H1 (cell line): ENCODE results near the gene NID2. TPM values are rescaled to one million over a fixed set of nuclear protein-coding genes. Genes with fewer than 3 reads are reported as not detected.

Source experiments
- CTCF ChIA-PET: fragments of 300-600 bp; sonication (Branson Sonifier 250); formaldehyde crosslinking; loops from one replicate; lab custom pipeline; 2021; ENCODE audit not compliant: partially characterized antibody; lab: Charles Lee
- POLR2A ChIA-PET: fragments of 300-600 bp; sonication (Branson Sonifier 250); formaldehyde crosslinking; loops from one replicate; lab custom pipeline; 2021; ENCODE audit warnings: inconsistent platforms; ENCODE audit not compliant: partially characterized antibody; lab: Charles Lee
- DNase-seq, 2 experiments: peaks; one replicate each; pipeline versions ENCODE4 v3.0.0 to v3.0.0-alpha.2; 2010 to 2022; ENCODE audit warnings: low spot score in 2 of 2, low read depth in 1 of 2, mixed read lengths in 1 of 2
- FAIRE-seq: peaks from 2 replicates; lab custom pipeline; 2011; peaks lifted over from hg19 to GRCh38; lab: Jason Lieb, UNC
- H2AFZ ChIP-seq: 2 replicates; pipeline ENCODE4 v1.8.1; 2012; ENCODE audit warnings: low read length, inconsistent platforms
- H2AK5ac ChIP-seq: 2 replicates; pipeline ENCODE4 v1.6.1; 2013; ENCODE audit warnings: low read depth, low read length
- H2BK120ac ChIP-seq: replicated peaks from 2 replicates; pipeline ENCODE3; 2013; ENCODE audit warnings: low read depth, low read length, inconsistent platforms
- H2BK12ac ChIP-seq: 2 replicates; pipeline ENCODE4 v1.6.1; 2013; ENCODE audit warnings: low read depth, low read length
- H2BK15ac ChIP-seq: 2 replicates; pipeline ENCODE4 v1.6.1; 2013; ENCODE audit warnings: low read length
- H2BK20ac ChIP-seq: 2 replicates; pipeline ENCODE4 v1.6.1; 2013; ENCODE audit warnings: low read length
- H2BK5ac ChIP-seq: 2 replicates; pipeline ENCODE4 v1.6.1; 2013; ENCODE audit warnings: low read depth, low read length
- H3K14ac ChIP-seq: 2 replicates; pipeline ENCODE4 v1.6.1; 2013; ENCODE audit warnings: inconsistent platforms; ENCODE audit not compliant: insufficient read length
- H3K18ac ChIP-seq: 2 replicates; pipeline ENCODE4 v1.6.1; 2013; ENCODE audit warnings: low read length; ENCODE audit errors: extremely low read depth
- H3K23ac ChIP-seq: 2 replicates; pipeline ENCODE4 v1.6.1; 2013; ENCODE audit warnings: inconsistent platforms; ENCODE audit not compliant: insufficient read length
- H3K23me2 ChIP-seq: 2 replicates; pipeline ENCODE4 v1.6.1; 2013; ENCODE audit warnings: low read depth, low read length
- H3K27ac ChIP-seq: 2 replicates; pipeline ENCODE4 v1.6.1; 2011; ENCODE audit warnings: low read depth, low read length, inconsistent platforms
- H3K27me3 ChIP-seq, 4 experiments: replicated peaks in 1 of 4; 1 replicate in 1 of 4; 2 replicates in 3 of 4; pipeline versions ENCODE4 v1.6.1 to v1.8.1; 2011 to 2013; ENCODE audit warnings: low read length in 3 of 4, mild to moderate bottlenecking in 3 of 4, inconsistent platforms in 2 of 4, mixed read lengths in 2 of 4, moderate library complexity in 1 of 4; ENCODE audit not compliant: control insufficient read depth in 3 of 4, insufficient read depth in 3 of 4; ENCODE audit errors: extremely low read depth in 1 of 4
- H3K36me3 ChIP-seq, 4 experiments: 2 replicates each; pipeline versions ENCODE4 v1.6.1 to v1.8.1; 2011 to 2013; ENCODE audit warnings: mild to moderate bottlenecking in 4 of 4, low read length in 3 of 4, moderate library complexity in 2 of 4, control low read depth in 1 of 4, inconsistent platforms in 1 of 4; ENCODE audit not compliant: insufficient read depth in 4 of 4, control insufficient read depth in 2 of 4
- H3K4ac ChIP-seq: replicated peaks from 2 replicates; pipeline ENCODE3; 2013; ENCODE audit warnings: low read length, low read depth, mixed read lengths, inconsistent platforms; ENCODE audit not compliant: insufficient read length
- H3K4me1 ChIP-seq, 4 experiments: replicated peaks in 1 of 4; 1 replicate in 1 of 4; 2 replicates in 3 of 4; pipeline versions ENCODE4 v1.6.1 to v1.8.1; 2011 to 2013; ENCODE audit warnings: low read length in 3 of 4, inconsistent platforms in 2 of 4, mixed read lengths in 1 of 4; ENCODE audit not compliant: insufficient read depth in 4 of 4, control insufficient read depth in 3 of 4
- H3K4me2 ChIP-seq, 2 experiments: 2 replicates each; pipeline versions ENCODE4 v1.6.1 to v1.8.1; 2011 to 2013; ENCODE audit warnings: low read depth in 2 of 2, low read length in 2 of 2, control low read depth in 1 of 2, inconsistent platforms in 1 of 2, mild to moderate bottlenecking in 1 of 2; ENCODE audit not compliant: insufficient read depth in 1 of 2
- H3K4me3 ChIP-seq, 4 experiments: fragments of 200-600, 300-600 bp in 1 of 4; sonication (generic), shearing (Covaris generic), sonication (Bioruptor Twin) in 1 of 4; 2 replicates each; pipeline versions ENCODE4 v1.5.1 to v1.8.1; 2011 to 2016; ENCODE audit warnings: low read length in 4 of 4, low read depth in 3 of 4, control low read depth in 2 of 4, inconsistent platforms in 2 of 4, mild to moderate bottlenecking in 2 of 4, mixed read lengths in 1 of 4, moderate library complexity in 1 of 4; ENCODE audit not compliant: insufficient read depth in 2 of 4; ENCODE audit errors: extremely low read depth in 1 of 4
- H3K56ac ChIP-seq: replicated peaks from 2 replicates; pipeline ENCODE3; 2013; ENCODE audit warnings: low read depth, mild to moderate bottlenecking, mixed read lengths, low read length, inconsistent platforms; ENCODE audit not compliant: insufficient read length
- H3K79me1 ChIP-seq: 2 replicates; pipeline ENCODE4 v1.6.1; 2013; ENCODE audit warnings: low read depth, low read length, control low read depth
- H3K79me2 ChIP-seq, 2 experiments: 2 replicates each; pipeline versions ENCODE4 v1.6.1 to v1.8.1; 2012 to 2013; ENCODE audit warnings: low read length in 2 of 2, mild to moderate bottlenecking in 2 of 2, inconsistent platforms in 1 of 2; ENCODE audit not compliant: insufficient read depth in 2 of 2, control insufficient read depth in 1 of 2
- H3K9ac ChIP-seq, 4 experiments: replicated peaks in 1 of 4; 1 replicate in 1 of 4; 2 replicates in 3 of 4; pipeline versions ENCODE4 v1.6.1 to v1.8.1; 2011 to 2013; ENCODE audit warnings: low read depth in 3 of 4, low read length in 3 of 4, control low read depth in 2 of 4, mild to moderate bottlenecking in 2 of 4, moderate library complexity in 2 of 4, inconsistent platforms in 1 of 4; ENCODE audit errors: extremely low read depth in 1 of 4
- H3K9me3 ChIP-seq, 2 experiments: 2 replicates each; pipeline versions ENCODE4 v1.6.1 to v1.8.1; 2012 to 2013; ENCODE audit warnings: mild to moderate bottlenecking in 2 of 2, moderate library complexity in 2 of 2, control low read depth in 1 of 2, inconsistent platforms in 1 of 2, low read depth in 1 of 2, low read length in 1 of 2, mixed read lengths in 1 of 2; ENCODE audit not compliant: insufficient read depth in 2 of 2
- H4K20me1 ChIP-seq, 2 experiments: replicated peaks in 1 of 2; 2 replicates each; pipeline versions ENCODE3 to v1.8.1; 2011 to 2013; ENCODE audit warnings: inconsistent platforms in 2 of 2, low read length in 2 of 2, mild to moderate bottlenecking in 1 of 2; ENCODE audit not compliant: insufficient read depth in 2 of 2, control insufficient read depth in 1 of 2
- H4K5ac ChIP-seq: 2 replicates; pipeline ENCODE4 v1.6.1; 2013; ENCODE audit warnings: low read length, low read depth, mixed read lengths, inconsistent platforms; ENCODE audit not compliant: insufficient read length
- H4K8ac ChIP-seq: 2 replicates; pipeline ENCODE4 v1.8.0; 2013; ENCODE audit warnings: mild to moderate bottlenecking, moderate library complexity, low read length, inconsistent platforms; ENCODE audit not compliant: insufficient read depth; ENCODE audit errors: extremely low read depth
- H4K91ac ChIP-seq: replicated peaks from 2 replicates; pipeline ENCODE3; 2013; ENCODE audit warnings: low read length, mixed read lengths, inconsistent platforms; ENCODE audit not compliant: insufficient read length
- CHD1 ChIP-seq: IDR thresholded peaks from 2 replicates; pipeline ENCODE4 v1.6.1; 2012; ENCODE audit warnings: low read depth, low read length, improper control_type of control experiment
- CTBP2 ChIP-seq: IDR thresholded peaks from 2 replicates; pipeline ENCODE4 v1.7.0; 2011; ENCODE audit warnings: borderline replicate concordance, mild to moderate bottlenecking, moderate library complexity, mixed read lengths, low read length; ENCODE audit not compliant: insufficient read depth, insufficient read length
- EGR1 ChIP-seq: IDR thresholded peaks from 2 replicates; pipeline ENCODE4 v1.6.1; 2011; ENCODE audit warnings: low read depth, low read length, borderline replicate concordance
- FOSL1 ChIP-seq: IDR thresholded peaks from 2 replicates; pipeline ENCODE4 v1.6.1; 2011; ENCODE audit warnings: mild to moderate bottlenecking, low read depth, low read length, moderate library complexity; ENCODE audit not compliant: insufficient read depth
- GABPA ChIP-seq: IDR thresholded peaks from 2 replicates; pipeline ENCODE4 v1.6.1; 2011; ENCODE audit warnings: mild to moderate bottlenecking, low read length, moderate library complexity, borderline replicate concordance; ENCODE audit not compliant: insufficient read depth
- JUN ChIP-seq: IDR thresholded peaks from 2 replicates; pipeline ENCODE4 v1.6.1; 2011; ENCODE audit warnings: low read depth, mild to moderate bottlenecking, improper control_type of control experiment, low read length
- NRF1 ChIP-seq: IDR thresholded peaks from 2 replicates; pipeline ENCODE4 v1.6.1; 2011; ENCODE audit warnings: mild to moderate bottlenecking, low read depth, low read length, improper control_type of control experiment
- PHF8 ChIP-seq: fragments of 200-600 bp; sonication (generic); conservative IDR thresholded peaks from 2 replicates; pipeline ENCODE4 v1.7.1; 2012; ENCODE audit warnings: low read depth, mild to moderate bottlenecking, inconsistent platforms, low read length, moderate library complexity
- POLR2A ChIP-seq, 2 experiments: IDR thresholded peaks; 1 replicate in 1 of 2; 2 replicates in 1 of 2; pipeline ENCODE4 v1.6.1; 2011; ENCODE audit warnings: low read depth in 2 of 2, low read length in 2 of 2, mild to moderate bottlenecking in 2 of 2; ENCODE audit errors: control extremely low read depth in 1 of 2
- SIX5 ChIP-seq: IDR thresholded peaks from 2 replicates; pipeline ENCODE4 v1.6.1; 2011; ENCODE audit warnings: mild to moderate bottlenecking, low read depth, low read length
- USF2 ChIP-seq: IDR thresholded peaks from 2 replicates; pipeline ENCODE4 v1.6.1; 2011; ENCODE audit warnings: low read length, improper control_type of control experiment
- WGBS, 2 experiments: shearing (Covaris generic) in 1 of 2; methylation state at CpG; one replicate each; pipeline versions ENCODE4 v1.1.6 to v1.1.7; 2013 to 2015; ENCODE audit warnings: low lambda C conversion rate in 2 of 2, mixed read lengths in 2 of 2, inconsistent platforms in 1 of 2, low coverage in 1 of 2, missing lambda C conversion rate in 1 of 2; ENCODE audit not compliant: insufficient replicate concordance in 2 of 2, insufficient coverage in 1 of 2, insufficient read length in 1 of 2; ENCODE audit errors: extremely low coverage in 1 of 2, missing lambda C conversion rate in 1 of 2; 5-methylcytosine and 5-hydroxymethylcytosine counted together
- polyA plus RNA-seq, 7 experiments: library from polyadenylated mRNA; depleted of rRNA in 3 of 7; stranded (reverse) in 5 of 7; unstranded in 2 of 7; fragments of >200 nt in 5 of 7; fragments of 200-250 nt in 2 of 7; gene quantifications; 1 replicate in 5 of 7; 2 replicates in 1 of 7; 4 replicates in 1 of 7; pipeline versions ENCODE4 v1.2.1 to v1.2.3, GENCODE V29; 2011 to 2013; ENCODE audit warnings: missing spikeins in 2 of 7, mixed read lengths in 2 of 7
- total RNA-seq: library from RNA; stranded (reverse); fragmentation: NEBNext Ultra II Directional; extraction: Animal tissue kit (Norgen Biotek cat#: 25700); gene quantifications from 2 replicates; pipeline ENCODE4 v1.2.1, GENCODE V29; 2021
- TF ChIP-seq, protein P1 (sequence below): IDR thresholded peaks from 2 replicates; pipeline ENCODE4 v1.6.1; 2012; ENCODE audit warnings: low read length, inconsistent platforms

Gene NID2
- total and polyA plus RNA-seq, 2 of the 8 experiments (the other 6 are each of a cell fraction or from before 2014, with no cell fraction given), result 6.1 to 12.6 TPM

GRCh38 chr14:52064174-52064573, 4.7 kb downstream of the NID2 start:
- Histone ChIP-seq H3K79me1 (no peaks in the 10 kb centered on the region), H3K36me3 (0 out of 8 replicates have a peak, but pooled peaks cover 0 to 2% (median 0%) of the 10 kb centered on the region in 4 experiments), H3K27me3 (peaks cover 5 to 24% (median 20%) of the 10 kb centered on the region in 4 experiments), H3K4me3 (no peak overlapping the region), H3K79me2 (no peaks in the 10 kb centered on the region), H4K5ac (no peak overlapping the region), H3K4me1 (peaks cover 0 to 6% (median under 1%) of the 10 kb centered on the region in 4 experiments; a peak in 2 of 7 replicates), H3K23ac (no peak overlapping the region), H2BK20ac (no peak overlapping the region), H3K4me2 (no peak overlapping the region), H2BK12ac (no peak overlapping the region), H3K14ac (no peak overlapping the region), H4K20me1 (peaks cover 0 to 2% of the 10 kb centered on the region in 2 experiments), H3K18ac (no peak overlapping the region), H2BK5ac (no peak overlapping the region), H4K91ac (no peak overlapping the region), H2AFZ (no peak overlapping the region), H3K4ac (no peak overlapping the region), H3K56ac (no peak overlapping the region), H4K8ac (no peak overlapping the region), H3K9me3 (no peaks in the 10 kb centered on the region), H2AK5ac (no peak overlapping the region), H2BK120ac (no peak overlapping the region), H3K9ac (no peak overlapping the region), H2BK15ac (no peak overlapping the region), H3K23me2 (peaks cover 14% of the 10 kb centered on the region), H3K27ac (no peak overlapping the region)
- WGBS, 2 experiments, result 93% methylated on average over 2 of the region's 2 CpGs; no CpG with 5 or more reads in 1 of the 2 experiments
- POLR2A ChIA-PET, result no interaction called here
- CTCF ChIA-PET, result interaction anchor here (4.5 kb wide), 1 partner anchor 19 kb away, joined by 25 read pairs; no protein-coding TSS in a partner anchor
- DNase-seq (no peak), FAIRE-seq (no peak)
- no peak for TF ChIP-seq SIX5
- TF ChIP-seq USF2, result no peak
- TF ChIP-seq EGR1, result no peak
- TF ChIP-seq CTBP2, result no peak
- no peak for TF ChIP-seq GABPA
- TF ChIP-seq, protein P1, sequence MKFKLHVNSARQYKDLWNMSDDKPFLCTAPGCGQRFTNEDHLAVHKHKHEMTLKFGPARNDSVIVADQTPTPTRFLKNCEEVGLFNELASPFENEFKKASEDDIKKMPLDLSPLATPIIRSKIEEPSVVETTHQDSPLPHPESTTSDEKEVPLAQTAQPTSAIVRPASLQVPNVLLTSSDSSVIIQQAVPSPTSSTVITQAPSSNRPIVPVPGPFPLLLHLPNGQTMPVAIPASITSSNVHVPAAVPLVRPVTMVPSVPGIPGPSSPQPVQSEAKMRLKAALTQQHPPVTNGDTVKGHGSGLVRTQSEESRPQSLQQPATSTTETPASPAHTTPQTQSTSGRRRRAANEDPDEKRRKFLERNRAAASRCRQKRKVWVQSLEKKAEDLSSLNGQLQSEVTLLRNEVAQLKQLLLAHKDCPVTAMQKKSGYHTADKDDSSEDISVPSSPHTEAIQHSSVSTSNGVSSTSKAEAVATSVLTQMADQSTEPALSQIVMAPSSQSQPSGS, result no peak
- TF ChIP-seq CHD1, result no peak
- TF ChIP-seq FOSL1, result no peak
- TF ChIP-seq NRF1, result no peak
- TF ChIP-seq PHF8, result no peak
- no peak for TF ChIP-seq JUN
- TF ChIP-seq POLR2A (IDR thresholded peaks at IDR 0.05; ENCODE audit: control extremely low read depth in 1 of 2, low read depth in 2 of 2, low read length in 2 of 2), result no peak
